OCI-LY1 (cell line): ENCODE measurements around the gene SLAMF8.

Experiments
- CTCF ChIP-seq: fragments of 200-600 bp; sonication (generic), shearing (Covaris generic); IDR thresholded peaks from 2 replicates; pipeline ENCODE4 v1.5.1; 2017; ENCODE audit warnings: mild to moderate bottlenecking, antibody characterized with exemption, low read length, moderate library complexity, mixed read lengths
- EZH2 ChIP-seq: fragments of 200-600 bp; sonication (generic), shearing (Covaris generic); IDR thresholded peaks from 2 replicates; pipeline ENCODE4 v1.8.0; 2017; ENCODE audit warnings: borderline replicate concordance, mixed run types, mild to moderate bottlenecking, antibody characterized with exemption, low read length, moderate library complexity, mixed read lengths

DNA sequence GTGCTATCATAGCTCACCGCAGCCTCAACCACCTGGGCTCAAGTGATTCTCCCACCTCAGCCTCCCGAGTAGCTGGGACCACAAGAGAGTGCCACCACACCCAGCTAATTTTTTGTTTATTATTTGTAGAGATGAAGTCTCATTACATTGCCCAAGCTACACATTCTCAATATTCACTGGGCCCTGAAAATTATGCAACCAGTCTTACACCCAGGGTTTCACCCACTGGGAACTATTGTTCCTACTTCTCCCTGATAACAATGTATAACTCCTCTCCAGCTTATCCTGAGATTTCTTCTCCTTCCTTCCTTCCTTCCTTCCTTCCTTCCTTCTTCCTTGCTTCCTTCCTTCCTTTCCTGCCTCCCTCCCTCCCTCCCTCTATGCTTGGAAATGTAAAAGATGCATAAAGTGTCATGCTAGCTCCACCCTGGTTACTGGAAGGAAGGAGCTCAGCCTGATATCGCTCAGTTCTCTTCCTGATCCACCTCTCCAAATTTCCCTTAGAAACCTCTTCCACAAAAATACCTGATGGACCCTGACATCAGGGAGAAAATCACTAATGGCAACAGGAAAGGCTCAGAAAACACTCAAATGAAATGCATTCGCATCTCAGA, 47.0 kb downstream of the SLAMF8 start:
- TF ChIP-seq CTCF, result no peak
- TF ChIP-seq EZH2, result no peak
